Measurements from ENCODE around the gene PDYN.

Gene PDYN

GRCh38 chr20:2005359-2005758, 11.5 kb upstream of the PDYN start:
- no peak for DNase-seq (ENCODE audit: low read depth)

GRCh38 chr20:2004171-2004570, 10.3 kb upstream of the PDYN start:
- no peak for DNase-seq (ENCODE audit: low read depth)
- H3K4me3 ChIP-seq (ENCODE audit: low read depth, low read length), result no peak overlapping the region
- no peak for TF ChIP-seq CTCF (IDR thresholded peaks at IDR 0.05; ENCODE audit: control insufficient read depth, extremely low read depth, insufficient read depth)

More at GRCh38 chr20:2005359-2005758, 11.5 kb upstream of the PDYN start:
- TF ChIP-seq CTCF (IDR thresholded peaks at IDR 0.05; ENCODE audit: control insufficient read depth, extremely low read depth, insufficient read depth), result no peak
- no peak overlapping the region for H3K4me3 ChIP-seq (ENCODE audit: low read depth, low read length)

- TF ChIP-seq CTCF (IDR thresholded peaks at IDR 0.05; ENCODE audit: control insufficient read depth, extremely low read depth, insufficient read depth), result no peak
- no peak overlapping the region for H3K4me3 ChIP-seq (ENCODE audit: low read depth, low read length)
- DNase-seq (ENCODE audit: low read depth), result no peak
Observed at GRCh38 chr20:2002365-2002764, 8.5 kb upstream of the PDYN start.

GRCh38 chr20:2001119-2001518, 7.3 kb upstream of the PDYN start:
- DNase-seq (ENCODE audit: low read depth), result no peak
- TF ChIP-seq CTCF (IDR thresholded peaks at IDR 0.05; ENCODE audit: control insufficient read depth, extremely low read depth, insufficient read depth), result no peak
- no peak overlapping the region for H3K4me3 ChIP-seq (ENCODE audit: low read depth, low read length)

- TF ChIP-seq CTCF (IDR thresholded peaks at IDR 0.05; ENCODE audit: control insufficient read depth, extremely low read depth, insufficient read depth), result no peak
- H3K4me3 ChIP-seq (ENCODE audit: low read depth, low read length), result no peak overlapping the region
- no peak for DNase-seq (ENCODE audit: low read depth)
Observed at GRCh38 chr20:2000285-2000684, 6.4 kb upstream of the PDYN start.

GRCh38 chr20:1998715-1999114, 4.9 kb upstream of the PDYN start:
- H3K4me3 ChIP-seq (ENCODE audit: low read depth, low read length), result no peak overlapping the region
- TF ChIP-seq CTCF (IDR thresholded peaks at IDR 0.05; ENCODE audit: control insufficient read depth, extremely low read depth, insufficient read depth), result no peak
- DNase-seq (ENCODE audit: low read depth), result no peak

- TF ChIP-seq CTCF (IDR thresholded peaks at IDR 0.05; ENCODE audit: control insufficient read depth, extremely low read depth, insufficient read depth), result no peak
- no peak for DNase-seq (ENCODE audit: low read depth)
- no peak overlapping the region for H3K4me3 ChIP-seq (ENCODE audit: low read depth, low read length)
Observed at GRCh38 chr20:1998193-1998520, 4.3 kb upstream of the PDYN start.
